ENCODE measurements around the gene KCNK15.

DNA sequence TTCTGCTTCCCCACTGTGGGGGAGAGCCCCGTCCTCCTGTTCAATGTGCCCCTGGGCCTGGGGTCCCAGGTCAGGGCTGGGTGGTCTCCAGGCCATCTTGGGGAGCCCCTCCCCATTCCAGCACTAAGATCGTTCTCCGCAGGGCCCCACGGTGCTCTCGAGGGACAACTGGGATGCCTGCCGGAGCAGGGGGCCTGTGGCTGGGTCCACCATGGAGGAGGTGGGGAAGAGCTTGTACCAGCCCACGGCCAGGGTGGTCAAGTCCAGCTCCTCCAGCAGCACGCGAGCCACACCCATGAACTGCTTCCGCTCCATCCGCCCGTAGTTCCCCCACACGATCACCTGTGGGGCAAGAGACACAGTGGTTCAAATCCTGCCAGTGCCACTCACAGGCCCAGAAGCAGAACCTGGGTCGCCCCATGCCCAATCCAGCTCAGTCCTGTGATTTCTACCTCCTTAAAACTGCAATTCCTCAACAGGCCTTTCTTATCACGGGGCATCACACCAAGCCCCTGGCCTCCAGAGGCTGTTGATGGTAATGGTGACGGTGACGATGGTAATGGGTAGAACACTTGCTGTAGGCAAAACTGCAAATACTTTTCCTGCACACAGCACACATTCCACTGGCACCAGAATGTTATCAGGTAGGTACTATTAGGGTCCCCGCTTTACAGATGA is 10.5 kb downstream of the KCNK15 start:
- TF ChIP-seq POLR2AphosphoS5 (IDR thresholded peaks at IDR 0.05) (no peak), EP300 (IDR thresholded peaks at IDR 0.05) (no peak), POLR2A (IDR thresholded peaks at IDR 0.05; ENCODE audit: low read depth) (no peak)
- TF ChIP-seq, protein P1, sequence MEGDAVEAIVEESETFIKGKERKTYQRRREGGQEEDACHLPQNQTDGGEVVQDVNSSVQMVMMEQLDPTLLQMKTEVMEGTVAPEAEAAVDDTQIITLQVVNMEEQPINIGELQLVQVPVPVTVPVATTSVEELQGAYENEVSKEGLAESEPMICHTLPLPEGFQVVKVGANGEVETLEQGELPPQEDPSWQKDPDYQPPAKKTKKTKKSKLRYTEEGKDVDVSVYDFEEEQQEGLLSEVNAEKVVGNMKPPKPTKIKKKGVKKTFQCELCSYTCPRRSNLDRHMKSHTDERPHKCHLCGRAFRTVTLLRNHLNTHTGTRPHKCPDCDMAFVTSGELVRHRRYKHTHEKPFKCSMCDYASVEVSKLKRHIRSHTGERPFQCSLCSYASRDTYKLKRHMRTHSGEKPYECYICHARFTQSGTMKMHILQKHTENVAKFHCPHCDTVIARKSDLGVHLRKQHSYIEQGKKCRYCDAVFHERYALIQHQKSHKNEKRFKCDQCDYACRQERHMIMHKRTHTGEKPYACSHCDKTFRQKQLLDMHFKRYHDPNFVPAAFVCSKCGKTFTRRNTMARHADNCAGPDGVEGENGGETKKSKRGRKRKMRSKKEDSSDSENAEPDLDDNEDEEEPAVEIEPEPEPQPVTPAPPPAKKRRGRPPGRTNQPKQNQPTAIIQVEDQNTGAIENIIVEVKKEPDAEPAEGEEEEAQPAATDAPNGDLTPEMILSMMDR (IDR thresholded peaks at IDR 0.05): no peak
